ENCODE data around the gene LARGE1.

LARGE1 gene

GRCh38 chr22:33362702-33363101 lies 557.6 kb downstream of the LARGE1 start:
- H2AK5ac ChIP-seq (ENCODE audit: low read length), result no peak overlapping the region
- no peak overlapping the region for H3K4me2 ChIP-seq (ENCODE audit: low read length)
- H3K4me1 ChIP-seq (ENCODE audit: control insufficient read depth, low read depth, low read length), result no peaks in the 10 kb centered on the region
- no peak overlapping the region for H4K5ac ChIP-seq (ENCODE audit: low read length)
- no peak overlapping the region for H2BK120ac ChIP-seq (ENCODE audit: low read depth, low read length)
- no peak overlapping the region for H4K8ac ChIP-seq (ENCODE audit: low read depth, low read length)
- no peak overlapping the region for H3K27ac ChIP-seq (ENCODE audit: low read depth, low read length)
- no peak overlapping the region for H3K18ac ChIP-seq (ENCODE audit: low read length)
- H3K23ac ChIP-seq (ENCODE audit: low read length), result no peak overlapping the region
- no peak overlapping the region for H3K9ac ChIP-seq (ENCODE audit: low read length)
- H3K4me3 ChIP-seq (ENCODE audit: low read length), result no peak overlapping the region
- H3K4ac ChIP-seq (ENCODE audit: low read depth, low read length), result no peak overlapping the region
- H3K36me3 ChIP-seq (ENCODE audit: control insufficient read depth, insufficient read depth, low read length), result no peaks in the 10 kb centered on the region
- H2BK15ac ChIP-seq (replicated peaks; ENCODE audit: low read depth), result no peak overlapping the region
- no peaks in the 10 kb centered on the region for H3K27me3 ChIP-seq (ENCODE audit: insufficient read depth, low read length, poor library complexity)
- no peak overlapping the region for H3K56ac ChIP-seq (ENCODE audit: low read length)
- no CpG with 5 or more reads among the region's 5 CpGs for WGBS (ENCODE audit: extremely low coverage, insufficient coverage, low lambda C conversion rate)
- H3K79me2 ChIP-seq (ENCODE audit: control insufficient read depth, insufficient read depth, low read length), result no peaks in the 10 kb centered on the region
- H2BK5ac ChIP-seq (ENCODE audit: low read length), result no peak overlapping the region
- no peaks in the 10 kb centered on the region for H3K79me1 ChIP-seq (ENCODE audit: low read length)
- DNase-seq, result no peak

GRCh38 chr22:33361581-33361980 lies 558.7 kb downstream of the LARGE1 start:
- Histone ChIP-seq H3K4ac (ENCODE audit: low read depth, low read length) (no peak overlapping the region), H4K5ac (ENCODE audit: low read length) (no peak overlapping the region), H2BK5ac (ENCODE audit: low read length) (no peak overlapping the region), H3K79me2 (ENCODE audit: control insufficient read depth, insufficient read depth, low read length) (no peaks in the 10 kb centered on the region), H3K56ac (ENCODE audit: low read length) (no peak overlapping the region), H3K27me3 (ENCODE audit: insufficient read depth, low read length, poor library complexity) (no peaks in the 10 kb centered on the region), H3K4me1 (ENCODE audit: control insufficient read depth, low read depth, low read length) (no peaks in the 10 kb centered on the region), H3K23ac (ENCODE audit: low read length) (no peak overlapping the region), H3K27ac (ENCODE audit: low read depth, low read length) (no peak overlapping the region), H3K4me2 (ENCODE audit: low read length) (no peak overlapping the region), H4K8ac (ENCODE audit: low read depth, low read length) (no peak overlapping the region), H3K4me3 (ENCODE audit: low read length) (no peak overlapping the region), H3K79me1 (ENCODE audit: low read length) (no peaks in the 10 kb centered on the region), H3K9ac (ENCODE audit: low read length) (no peak overlapping the region), H2BK120ac (ENCODE audit: low read depth, low read length) (no peak overlapping the region), H3K36me3 (ENCODE audit: control insufficient read depth, insufficient read depth, low read length) (no peaks in the 10 kb centered on the region), H3K18ac (ENCODE audit: low read length) (no peak overlapping the region), H2AK5ac (ENCODE audit: low read length) (no peak overlapping the region), H2BK15ac (replicated peaks; ENCODE audit: low read depth) (no peak overlapping the region)
- peak; percentile 80 for DNase-seq

- no peak overlapping the region for H4K5ac ChIP-seq (ENCODE audit: low read length)
- H2BK120ac ChIP-seq (ENCODE audit: low read depth, low read length), result no peak overlapping the region
- no peak overlapping the region for H3K18ac ChIP-seq (ENCODE audit: low read length)
- no peak overlapping the region for H2BK5ac ChIP-seq (ENCODE audit: low read length)
- H3K23ac ChIP-seq (ENCODE audit: low read length), result no peak overlapping the region
- no CpG with 5 or more reads among the region's 4 CpGs for WGBS (ENCODE audit: extremely low coverage, insufficient coverage, low lambda C conversion rate)
- DNase-seq, result no peak
- no peaks in the 10 kb centered on the region for H3K36me3 ChIP-seq (ENCODE audit: control insufficient read depth, insufficient read depth, low read length)
- H3K27me3 ChIP-seq (ENCODE audit: insufficient read depth, low read length, poor library complexity), result no peaks in the 10 kb centered on the region
- H3K4ac ChIP-seq (ENCODE audit: low read depth, low read length), result no peak overlapping the region
- no peak overlapping the region for H3K4me3 ChIP-seq (ENCODE audit: low read length)
- no peak overlapping the region for H2AK5ac ChIP-seq (ENCODE audit: low read length)
- no peak overlapping the region for H3K27ac ChIP-seq (ENCODE audit: low read depth, low read length)
- H2BK15ac ChIP-seq (replicated peaks; ENCODE audit: low read depth), result no peak overlapping the region
- no peaks in the 10 kb centered on the region for H3K4me1 ChIP-seq (ENCODE audit: control insufficient read depth, low read depth, low read length)
- no peak overlapping the region for H3K9ac ChIP-seq (ENCODE audit: low read length)
- no peak overlapping the region for H3K4me2 ChIP-seq (ENCODE audit: low read length)
- H3K56ac ChIP-seq (ENCODE audit: low read length), result no peak overlapping the region
- no peaks in the 10 kb centered on the region for H3K79me1 ChIP-seq (ENCODE audit: low read length)
- H3K79me2 ChIP-seq (ENCODE audit: control insufficient read depth, insufficient read depth, low read length), result no peaks in the 10 kb centered on the region
- H4K8ac ChIP-seq (ENCODE audit: low read depth, low read length), result no peak overlapping the region
Observed at GRCh38 chr22:33357981-33358399, 562.3 kb downstream of the LARGE1 start.

GRCh38 chr22:33354928-33355327 lies 565.3 kb downstream of the LARGE1 start:
- no peak overlapping the region for H4K8ac ChIP-seq (ENCODE audit: low read depth, low read length)
- no peak overlapping the region for H3K18ac ChIP-seq (ENCODE audit: low read length)
- no peak overlapping the region for H3K23ac ChIP-seq (ENCODE audit: low read length)
- H3K4ac ChIP-seq (ENCODE audit: low read depth, low read length), result no peak overlapping the region
- WGBS (ENCODE audit: extremely low coverage, insufficient coverage, low lambda C conversion rate), result no CpG with 5 or more reads among the region's 1 CpG
- no peaks in the 10 kb centered on the region for H3K36me3 ChIP-seq (ENCODE audit: control insufficient read depth, insufficient read depth, low read length)
- no peak overlapping the region for H2AK5ac ChIP-seq (ENCODE audit: low read length)
- no peak for DNase-seq
- no peak overlapping the region for H2BK5ac ChIP-seq (ENCODE audit: low read length)
- H3K4me1 ChIP-seq (ENCODE audit: control insufficient read depth, low read depth, low read length), result no peaks in the 10 kb centered on the region
- H3K9ac ChIP-seq (ENCODE audit: low read length), result no peak overlapping the region
- no peak overlapping the region for H3K27ac ChIP-seq (ENCODE audit: low read depth, low read length)
- no peaks in the 10 kb centered on the region for H3K27me3 ChIP-seq (ENCODE audit: insufficient read depth, low read length, poor library complexity)
- no peak overlapping the region for H2BK15ac ChIP-seq (replicated peaks; ENCODE audit: low read depth)
- no peak overlapping the region for H3K56ac ChIP-seq (ENCODE audit: low read length)
- H2BK120ac ChIP-seq (ENCODE audit: low read depth, low read length), result no peak overlapping the region
- no peak overlapping the region for H4K5ac ChIP-seq (ENCODE audit: low read length)
- H3K4me2 ChIP-seq (ENCODE audit: low read length), result no peak overlapping the region
- no peak overlapping the region for H3K4me3 ChIP-seq (ENCODE audit: low read length)
- H3K79me1 ChIP-seq (ENCODE audit: low read length), result no peaks in the 10 kb centered on the region
- no peaks in the 10 kb centered on the region for H3K79me2 ChIP-seq (ENCODE audit: control insufficient read depth, insufficient read depth, low read length)

- H3K79me1 ChIP-seq (ENCODE audit: low read length), result no peaks in the 10 kb centered on the region
- no peaks in the 10 kb centered on the region for H3K79me2 ChIP-seq (ENCODE audit: control insufficient read depth, insufficient read depth, low read length)
- no peak overlapping the region for H2AK5ac ChIP-seq (ENCODE audit: low read length)
- no peak overlapping the region for H3K4me2 ChIP-seq (ENCODE audit: low read length)
- no CpG with 5 or more reads among the region's 4 CpGs for WGBS (ENCODE audit: extremely low coverage, insufficient coverage, low lambda C conversion rate)
- no peak overlapping the region for H3K9ac ChIP-seq (ENCODE audit: low read length)
- no peak overlapping the region for H4K5ac ChIP-seq (ENCODE audit: low read length)
- no peak for DNase-seq
- H3K4me3 ChIP-seq (ENCODE audit: low read length), result no peak overlapping the region
- no peak overlapping the region for H3K4ac ChIP-seq (ENCODE audit: low read depth, low read length)
- no peak overlapping the region for H3K27ac ChIP-seq (ENCODE audit: low read depth, low read length)
- no peak overlapping the region for H2BK5ac ChIP-seq (ENCODE audit: low read length)
- no peaks in the 10 kb centered on the region for H3K27me3 ChIP-seq (ENCODE audit: insufficient read depth, low read length, poor library complexity)
- H2BK120ac ChIP-seq (ENCODE audit: low read depth, low read length), result no peak overlapping the region
- H4K8ac ChIP-seq (ENCODE audit: low read depth, low read length), result no peak overlapping the region
- no peaks in the 10 kb centered on the region for H3K4me1 ChIP-seq (ENCODE audit: control insufficient read depth, low read depth, low read length)
- H3K36me3 ChIP-seq (ENCODE audit: control insufficient read depth, insufficient read depth, low read length), result no peaks in the 10 kb centered on the region
- no peak overlapping the region for H3K56ac ChIP-seq (ENCODE audit: low read length)
- no peak overlapping the region for H3K18ac ChIP-seq (ENCODE audit: low read length)
- H2BK15ac ChIP-seq (replicated peaks; ENCODE audit: low read depth), result no peak overlapping the region
- no peak overlapping the region for H3K23ac ChIP-seq (ENCODE audit: low read length)
Observed at GRCh38 chr22:33353502-33353901, 566.8 kb downstream of the LARGE1 start.

GRCh38 chr22:33352768-33353167 lies 567.5 kb downstream of the LARGE1 start:
- Histone ChIP-seq H3K23ac (ENCODE audit: low read length) (no peak overlapping the region), H2BK120ac (ENCODE audit: low read depth, low read length) (no peak overlapping the region), H4K5ac (ENCODE audit: low read length) (no peak overlapping the region), H3K4me3 (ENCODE audit: low read length) (no peak overlapping the region), H2BK5ac (ENCODE audit: low read length) (no peak overlapping the region), H3K9ac (ENCODE audit: low read length) (no peak overlapping the region), H3K4ac (ENCODE audit: low read depth, low read length) (no peak overlapping the region), H3K4me2 (ENCODE audit: low read length) (no peak overlapping the region), H3K79me2 (ENCODE audit: control insufficient read depth, insufficient read depth, low read length) (no peaks in the 10 kb centered on the region), H3K79me1 (ENCODE audit: low read length) (no peaks in the 10 kb centered on the region), H3K4me1 (ENCODE audit: control insufficient read depth, low read depth, low read length) (no peaks in the 10 kb centered on the region), H3K27me3 (ENCODE audit: insufficient read depth, low read length, poor library complexity) (no peaks in the 10 kb centered on the region), H2AK5ac (ENCODE audit: low read length) (no peak overlapping the region), H2BK15ac (replicated peaks; ENCODE audit: low read depth) (no peak overlapping the region), H4K8ac (ENCODE audit: low read depth, low read length) (no peak overlapping the region), H3K27ac (ENCODE audit: low read depth, low read length) (no peak overlapping the region), H3K56ac (ENCODE audit: low read length) (no peak overlapping the region), H3K36me3 (ENCODE audit: control insufficient read depth, insufficient read depth, low read length) (no peaks in the 10 kb centered on the region), H3K18ac (ENCODE audit: low read length) (no peak overlapping the region)
- no CpG with 5 or more reads among the region's 1 CpG for WGBS (ENCODE audit: extremely low coverage, insufficient coverage, low lambda C conversion rate)
- no peak for DNase-seq
